ENCODE measurements around the gene NT5M.

NT5M gene

DNA sequence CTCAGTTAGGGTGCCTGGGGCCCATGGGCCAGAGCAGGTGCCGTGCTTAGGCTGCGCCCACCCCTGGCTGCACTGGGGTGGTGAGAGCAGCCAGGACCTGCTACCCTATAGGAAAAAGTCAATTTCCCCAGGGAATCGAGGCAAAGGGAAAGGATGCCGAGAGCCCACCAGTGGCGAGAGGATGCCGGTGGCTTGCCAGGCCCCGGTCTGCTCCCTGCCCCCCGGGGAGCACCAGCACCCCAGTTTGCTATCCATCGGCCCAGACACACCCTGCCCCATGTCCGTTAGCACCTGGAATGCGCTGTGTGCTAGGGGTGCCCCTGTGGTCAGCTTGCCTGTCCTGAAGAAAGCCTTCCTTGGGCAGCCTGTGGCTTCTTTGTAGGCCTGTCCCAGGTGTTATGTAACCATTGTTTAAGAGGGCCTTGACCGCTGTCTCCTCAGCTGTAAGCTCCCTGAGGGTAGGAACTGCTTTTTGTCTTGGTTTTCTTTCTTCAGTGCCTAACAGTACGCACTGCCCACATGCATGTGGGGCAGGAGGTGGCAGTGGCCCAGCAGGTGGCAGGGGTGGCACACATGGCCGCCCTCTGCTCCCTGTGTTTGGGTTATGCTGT is 40.8 kb downstream of the NT5M start:
- DNase-seq, result no peak

DNA sequence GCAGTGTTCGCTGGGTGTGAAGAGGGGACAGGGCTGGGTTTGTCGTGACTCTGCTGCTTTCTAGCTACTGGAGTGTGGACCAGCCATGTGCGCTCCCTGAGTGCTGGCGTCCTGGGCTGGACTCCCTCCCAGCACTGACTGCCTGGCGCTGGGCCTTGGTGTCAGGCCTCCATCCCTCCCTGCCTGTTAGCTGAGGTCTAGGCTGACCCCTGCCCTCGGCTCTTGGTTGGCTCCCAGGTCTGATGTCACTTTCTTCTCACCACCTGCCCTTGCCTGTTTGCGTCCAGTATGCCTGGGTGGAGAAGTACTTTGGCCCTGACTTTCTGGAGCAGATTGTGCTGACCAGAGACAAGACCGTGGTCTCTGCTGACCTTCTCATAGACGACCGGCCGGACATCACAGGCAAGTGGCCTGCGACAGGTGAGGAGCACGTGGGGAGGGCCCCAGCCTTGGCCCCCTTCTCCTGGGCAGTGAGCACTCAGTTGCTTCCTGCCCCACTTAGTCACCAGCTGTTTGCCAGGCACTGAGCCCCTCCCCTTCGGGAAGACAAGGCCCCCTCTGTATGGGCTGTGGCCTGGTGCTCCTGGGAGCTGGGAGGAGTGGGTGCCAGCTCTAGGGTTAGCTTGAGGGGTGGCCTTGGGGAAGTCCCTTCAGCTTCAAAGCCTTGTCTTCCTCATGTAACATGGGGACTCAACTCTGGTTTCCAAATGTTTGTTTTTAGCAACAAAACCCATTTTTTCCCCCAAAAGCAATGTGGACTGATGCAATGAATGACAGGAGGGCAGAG is 41.5 kb downstream of the NT5M start:
- DNase-seq, result no peak

DNA sequence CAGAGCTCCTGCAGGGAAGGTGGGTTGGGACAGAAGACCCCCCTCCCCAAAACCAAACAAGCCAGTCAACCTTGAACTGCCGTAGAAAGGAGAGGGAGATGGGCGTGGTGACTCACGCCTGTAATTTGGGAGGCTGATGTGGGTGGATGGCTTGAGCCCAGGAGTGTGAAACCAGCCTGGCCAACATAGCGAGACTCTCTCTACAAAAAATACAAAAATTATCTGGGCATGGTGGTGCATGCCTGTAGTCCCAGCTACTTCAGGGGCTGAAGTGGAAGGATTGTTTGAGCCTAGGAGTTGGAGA is 42.1 kb downstream of the NT5M start:
- DNase-seq, result no peak

GRCh38 chr17:17345686-17346427 is 42.7 kb downstream of the NT5M start:
- DNase-seq, result no peak

DNA sequence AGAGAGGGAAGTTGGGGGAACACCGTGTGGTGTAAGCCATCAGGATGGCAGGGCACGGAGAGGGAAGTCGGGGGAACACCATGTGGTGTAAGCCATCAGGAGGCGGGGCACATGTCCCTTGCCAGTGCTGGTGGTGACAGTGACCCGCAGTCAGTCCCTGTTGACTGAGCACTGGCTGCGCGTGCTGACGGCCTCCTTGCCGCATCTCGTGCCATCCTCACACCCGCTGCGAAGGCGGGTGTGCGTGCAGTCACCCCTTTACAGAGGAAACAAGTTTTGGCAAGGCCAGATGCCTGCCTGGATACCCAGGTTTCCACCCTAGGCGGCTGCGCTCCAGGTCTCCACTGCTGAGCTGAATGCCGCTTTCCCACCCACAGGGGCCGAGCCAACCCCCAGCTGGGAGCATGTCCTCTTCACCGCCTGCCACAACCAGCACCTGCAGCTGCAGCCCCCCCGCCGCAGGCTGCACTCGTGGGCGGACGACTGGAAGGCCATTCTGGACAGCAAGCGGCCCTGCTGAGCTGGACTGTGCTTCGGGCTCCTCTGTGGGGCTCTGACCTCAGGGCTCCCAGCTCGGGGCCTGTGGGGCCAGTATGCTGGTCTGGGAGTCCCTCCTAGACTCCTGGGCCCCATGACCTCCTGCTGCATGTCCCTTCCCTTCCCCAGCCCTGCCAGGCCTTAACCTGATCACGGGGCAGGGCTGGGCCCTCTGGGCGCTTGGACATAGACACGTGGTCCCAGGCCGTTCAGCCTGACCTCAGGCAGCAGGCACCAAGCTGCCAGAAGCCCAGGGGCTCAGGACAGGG is 43.5 kb downstream of the NT5M start:
- no peak for DNase-seq

GRCh38 chr17:17347234-17347955 is 44.2 kb downstream of the NT5M start:
- DNase-seq, result no peak

DNA sequence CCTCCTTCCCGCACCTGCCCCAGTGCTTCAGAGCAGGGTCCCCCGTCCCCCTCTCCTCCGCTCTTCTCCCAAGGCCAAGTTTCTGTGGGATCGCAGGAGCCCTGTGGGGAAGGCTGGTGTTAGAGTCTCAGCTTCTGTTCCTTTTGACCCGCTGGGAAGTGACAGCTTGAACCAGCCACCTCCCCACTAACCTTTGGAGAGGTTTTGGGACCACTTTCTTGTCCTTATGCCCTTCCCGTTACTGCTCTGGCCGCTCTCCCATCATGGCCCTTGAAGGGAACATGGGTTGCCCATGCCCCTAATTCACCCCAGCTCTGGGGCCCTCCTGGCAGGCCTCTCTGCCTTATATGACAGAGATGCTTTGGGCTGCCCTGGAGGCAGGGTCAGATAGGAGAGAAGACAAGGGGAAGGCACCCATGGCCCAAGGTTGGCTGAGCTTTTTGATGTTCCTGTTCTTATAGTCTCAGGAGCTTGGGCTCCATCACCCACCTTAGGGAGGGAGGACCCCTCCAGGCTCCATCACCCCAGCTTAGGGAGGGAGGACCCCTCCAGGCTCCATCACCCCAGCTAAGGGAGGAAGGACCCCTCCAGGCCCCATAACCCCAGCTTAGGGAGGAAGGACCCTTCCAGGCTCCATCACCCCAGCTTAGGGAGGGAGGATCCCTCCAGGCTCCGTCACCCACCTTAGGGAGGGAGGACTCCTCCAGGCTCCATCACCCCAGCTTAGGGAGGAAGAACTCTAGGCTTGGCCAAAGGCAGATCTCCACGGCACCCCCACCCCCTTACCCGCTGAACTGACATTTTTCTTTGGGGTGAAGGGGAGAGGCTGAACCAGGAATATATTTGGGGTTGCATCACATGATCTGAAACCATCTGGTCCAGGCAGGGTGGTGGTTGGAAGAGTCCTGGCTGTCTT is 45.0 kb downstream of the NT5M start:
- no peak for DNase-seq

- DNase-seq, result no peak
Observed at GRCh38 chr17:17348872-17349723, 45.9 kb downstream of the NT5M start.

- no peak for DNase-seq
Observed at GRCh38 chr17:17349724-17350106, 46.5 kb downstream of the NT5M start.

GRCh38 chr17:17350491-17351355 is 47.5 kb downstream of the NT5M start:
- DNase-seq, result no peak

GRCh38 chr17:17351356-17351891 is 48.3 kb downstream of the NT5M start:
- DNase-seq, result no peak

GRCh38 chr17:17351901-17352781 is 49.0 kb downstream of the NT5M start:
- no peak for DNase-seq

DNA sequence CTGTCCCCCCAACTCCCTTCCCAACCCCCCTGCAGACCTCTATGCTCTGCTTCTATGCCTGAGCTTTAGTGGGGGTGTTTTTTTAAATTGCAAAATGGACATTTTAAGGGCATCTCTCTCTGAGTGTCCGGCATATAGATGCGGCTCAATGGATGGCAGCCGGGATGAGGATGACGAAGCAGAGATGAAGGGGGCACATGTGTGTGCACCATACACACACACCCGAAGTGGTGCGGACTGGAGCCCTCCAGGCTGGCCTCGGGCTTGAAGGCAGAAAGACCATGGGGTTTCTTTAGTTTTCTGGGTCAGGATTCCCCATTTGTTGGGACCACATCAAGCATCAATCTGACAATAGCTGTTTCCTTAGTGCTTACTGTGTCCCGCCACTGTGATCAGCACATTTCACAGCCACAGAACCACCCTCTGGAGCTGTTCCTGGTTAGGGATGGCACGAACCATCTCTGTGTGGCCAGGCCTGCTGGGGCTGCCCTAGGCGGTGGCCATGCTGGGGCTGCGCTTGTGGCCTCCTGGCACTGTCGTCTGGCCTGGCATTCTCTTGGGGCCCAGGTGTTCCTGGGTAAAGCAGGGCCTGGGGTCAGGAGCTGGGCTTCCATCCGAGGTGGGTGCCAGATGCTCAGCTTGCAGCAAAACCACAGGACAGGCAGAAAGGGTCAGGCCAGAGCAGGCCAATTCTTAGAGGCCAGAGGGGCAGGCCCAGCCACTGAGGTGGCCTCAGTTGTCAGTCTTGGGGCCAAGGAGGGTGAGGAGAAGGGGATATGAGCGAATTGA is 49.9 kb downstream of the NT5M start:
- DNase-seq, result no peak

DNA sequence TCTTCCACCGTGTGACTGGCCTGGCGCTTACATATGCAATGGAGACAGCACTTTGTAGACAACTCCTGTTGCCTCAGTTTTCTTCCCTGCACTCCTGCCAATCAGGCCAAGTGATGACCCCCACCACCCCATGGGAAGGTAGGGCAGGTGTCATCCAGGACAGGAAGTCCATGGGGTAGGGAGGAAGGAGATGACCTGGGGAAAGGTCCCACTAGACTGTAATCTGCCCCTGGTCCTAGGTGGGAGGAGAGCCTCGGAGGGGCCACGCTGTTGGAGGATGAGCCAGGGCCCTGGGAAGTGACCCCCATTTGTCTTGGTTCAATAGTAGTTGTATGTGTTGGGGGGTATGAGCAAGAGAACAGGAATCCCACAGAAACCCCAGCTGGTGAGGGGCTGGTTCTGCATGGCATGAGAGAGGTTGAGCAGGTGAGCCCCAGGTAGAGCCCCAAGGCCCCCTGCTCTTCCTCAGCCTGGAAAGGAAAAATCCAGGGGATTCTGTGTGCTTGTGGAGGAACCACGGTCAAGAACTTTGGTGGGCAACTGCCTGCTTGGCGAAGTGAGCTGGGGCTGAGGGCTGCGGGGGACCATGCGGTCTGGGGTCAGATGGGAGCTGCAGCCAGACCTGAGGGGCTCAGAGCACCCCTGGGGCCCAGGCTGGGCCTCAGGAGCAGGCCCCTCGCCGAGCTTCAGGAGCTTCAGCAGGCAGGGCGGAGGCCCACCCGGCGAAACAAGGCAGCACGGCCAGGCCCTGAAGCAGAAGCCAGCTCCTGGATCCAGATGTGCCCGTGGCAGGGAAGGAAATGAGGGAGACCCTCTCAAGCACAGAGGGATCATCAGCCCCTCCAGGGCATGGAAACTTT is 50.7 kb downstream of the NT5M start:
- DNase-seq, result no peak

DNA sequence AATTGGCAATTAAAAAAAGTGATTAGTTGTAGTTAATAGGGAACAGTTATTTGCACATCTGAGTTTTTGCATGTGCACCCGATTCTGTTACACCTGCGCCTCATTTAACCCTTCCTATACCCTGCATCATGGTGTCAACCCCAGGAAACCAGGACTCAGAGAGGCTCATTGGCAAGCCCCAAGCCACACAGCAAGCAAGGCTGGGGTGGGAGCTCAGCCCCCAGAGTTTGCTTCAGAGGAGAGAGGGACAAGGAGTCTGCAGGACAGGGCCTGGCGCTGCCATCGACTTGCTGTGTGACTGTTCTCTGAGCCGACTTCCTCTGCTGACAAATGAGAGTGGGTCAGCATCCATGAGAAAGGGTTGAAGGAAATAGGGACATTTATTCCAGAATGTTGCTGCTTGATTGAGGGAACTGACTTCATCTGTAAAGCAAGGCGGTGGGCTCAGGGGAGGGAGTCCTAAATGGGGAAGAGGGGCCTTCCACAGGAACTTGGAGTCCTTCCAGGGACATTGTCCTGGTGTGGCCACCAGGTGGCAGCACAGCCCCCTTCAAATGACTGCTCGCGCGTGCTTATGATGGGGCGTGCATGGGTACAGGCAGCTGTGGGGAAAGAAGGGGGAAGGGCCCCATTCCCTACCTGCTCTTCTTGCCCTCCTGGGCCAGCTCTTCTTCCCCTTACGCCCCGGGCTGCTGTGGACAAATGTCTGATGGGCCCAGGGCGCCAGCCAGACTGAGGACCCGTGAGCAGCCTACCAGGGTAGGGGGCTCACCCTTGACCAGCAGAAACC is 51.6 kb downstream of the NT5M start:
- DNase-seq, result peak; percentile 48

DNA sequence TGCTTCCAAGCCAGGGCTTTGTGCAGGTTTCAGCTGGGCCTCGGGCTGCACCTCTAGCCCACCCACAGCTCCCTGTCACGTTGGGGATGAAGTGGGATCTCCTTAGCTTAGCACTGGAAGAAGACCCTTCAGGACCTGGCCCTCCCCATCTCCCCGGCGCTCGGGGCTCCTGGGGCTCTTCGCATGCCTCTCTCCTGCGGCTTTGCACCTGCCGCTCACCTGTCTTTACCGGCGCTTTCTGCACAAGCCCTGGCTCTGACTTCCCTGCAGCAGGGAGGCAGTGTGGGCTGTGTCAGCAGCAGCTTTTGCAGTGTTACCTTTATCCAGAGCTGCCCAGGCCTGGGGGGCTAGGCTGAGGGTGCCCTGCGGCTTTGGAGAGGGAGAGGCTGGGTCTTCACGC is 52.3 kb downstream of the NT5M start:
- no peak for DNase-seq

Measured in NCI-H1092 (cell line).